Smooth muscle cell (in vitro differentiated cells): ENCODE measurements around the gene PRODH2. TPM values are rescaled to one million over a fixed set of nuclear protein-coding genes. Genes with fewer than 3 reads are reported as not detected.
"Not testable (repeated sequence)": the region's sequence is repeated elsewhere in the genome, so short reads cannot be mapped to it uniquely, and the experiment has no call there.

ENCODE experiments used
- DNase-seq: peaks from one replicate; lab custom pipeline; 2025; ENCODE audit not compliant: unreplicated experiment; lab: John Stamatoyannopoulos, UW
- H2AFZ ChIP-seq: fragments of 200-600 bp; sonication (generic); 2 replicates; pipeline ENCODE4 v1.6.0; 2016; ENCODE audit warnings: antibody characterized with exemption, low read depth, mild to moderate bottlenecking
- H3F3A ChIP-seq: fragments of 200-600 bp; sonication (generic); 2 replicates; pipeline ENCODE4 v1.6.0; 2017; ENCODE audit warnings: antibody characterized with exemption, low read depth
- H3K27ac ChIP-seq: fragments of 200-600 bp; sonication (generic); 2 replicates; pipeline ENCODE4 v1.5.1; 2016; ENCODE audit warnings: low read depth, mild to moderate bottlenecking
- H3K27me3 ChIP-seq: fragments of 200-600 bp; sonication (generic); 2 replicates; pipeline ENCODE4 v1.6.1; 2016; ENCODE audit warnings: low read depth, mild to moderate bottlenecking
- H3K36me3 ChIP-seq: fragments of 200-600 bp; sonication (generic); 2 replicates; pipeline ENCODE4 v1.5.1; 2016; ENCODE audit warnings: low read depth
- H3K4me1 ChIP-seq: fragments of 200-600 bp; sonication (generic); 2 replicates; pipeline ENCODE4 v1.5.1; 2016; ENCODE audit warnings: low read depth
- H3K4me2 ChIP-seq: fragments of 200-600 bp; sonication (generic); 2 replicates; pipeline ENCODE4 v1.6.0; 2016; ENCODE audit warnings: mild to moderate bottlenecking
- H3K4me3 ChIP-seq: fragments of 200-600 bp; sonication (generic); 2 replicates; pipeline ENCODE4 v1.5.1; 2016; ENCODE audit warnings: mild to moderate bottlenecking
- H3K79me2 ChIP-seq: fragments of 200-600 bp; sonication (generic); 2 replicates; pipeline ENCODE4 v1.6.0; 2016; ENCODE audit warnings: low read depth, mild to moderate bottlenecking
- H3K9ac ChIP-seq: fragments of 200-600 bp; sonication (generic); 2 replicates; pipeline ENCODE4 v1.6.0; 2016; ENCODE audit warnings: low read depth
- H3K9me3 ChIP-seq: fragments of 200-600 bp; sonication (generic); replicated peaks from 2 replicates; pipeline ENCODE4 v1.5.1; 2016; ENCODE audit warnings: low read depth
- H4K20me1 ChIP-seq: fragments of 200-600 bp; sonication (generic); 2 replicates; pipeline ENCODE4 v1.6.0; 2016; ENCODE audit warnings: low read depth
- WGBS: methylation state at CpG from one replicate; pipeline ENCODE4 v1.1.7; 2016; ENCODE audit warnings: low lambda C conversion rate; 5-methylcytosine and 5-hydroxymethylcytosine counted together
- polyA plus RNA-seq: library from polyadenylated mRNA; unstranded; fragments of >200 nt; fragmentation: Nextera tagmentation; extraction: Ambion mirVana; gene quantifications from 2 replicates; pipeline ENCODE4 v1.2.1, GENCODE V29; 2016
- total RNA-seq: library from RNA; depleted of rRNA; stranded (reverse); fragments of >200 nt; gene quantifications from 2 replicates; pipeline ENCODE4 v1.2.3, GENCODE V29; 2014
- TF ChIP-seq, protein P1 (sequence below): fragments of 200-600 bp; sonication (generic); IDR thresholded peaks from 2 replicates; pipeline ENCODE4 v1.5.1; 2017; ENCODE audit warnings: borderline replicate concordance, mild to moderate bottlenecking, antibody characterized with exemption; ENCODE audit not compliant: insufficient read depth, poor library complexity, severe bottlenecking

Gene PRODH2
- total and polyA plus RNA-seq, 2 experiments from 2014 or later, result not detected

DNA sequence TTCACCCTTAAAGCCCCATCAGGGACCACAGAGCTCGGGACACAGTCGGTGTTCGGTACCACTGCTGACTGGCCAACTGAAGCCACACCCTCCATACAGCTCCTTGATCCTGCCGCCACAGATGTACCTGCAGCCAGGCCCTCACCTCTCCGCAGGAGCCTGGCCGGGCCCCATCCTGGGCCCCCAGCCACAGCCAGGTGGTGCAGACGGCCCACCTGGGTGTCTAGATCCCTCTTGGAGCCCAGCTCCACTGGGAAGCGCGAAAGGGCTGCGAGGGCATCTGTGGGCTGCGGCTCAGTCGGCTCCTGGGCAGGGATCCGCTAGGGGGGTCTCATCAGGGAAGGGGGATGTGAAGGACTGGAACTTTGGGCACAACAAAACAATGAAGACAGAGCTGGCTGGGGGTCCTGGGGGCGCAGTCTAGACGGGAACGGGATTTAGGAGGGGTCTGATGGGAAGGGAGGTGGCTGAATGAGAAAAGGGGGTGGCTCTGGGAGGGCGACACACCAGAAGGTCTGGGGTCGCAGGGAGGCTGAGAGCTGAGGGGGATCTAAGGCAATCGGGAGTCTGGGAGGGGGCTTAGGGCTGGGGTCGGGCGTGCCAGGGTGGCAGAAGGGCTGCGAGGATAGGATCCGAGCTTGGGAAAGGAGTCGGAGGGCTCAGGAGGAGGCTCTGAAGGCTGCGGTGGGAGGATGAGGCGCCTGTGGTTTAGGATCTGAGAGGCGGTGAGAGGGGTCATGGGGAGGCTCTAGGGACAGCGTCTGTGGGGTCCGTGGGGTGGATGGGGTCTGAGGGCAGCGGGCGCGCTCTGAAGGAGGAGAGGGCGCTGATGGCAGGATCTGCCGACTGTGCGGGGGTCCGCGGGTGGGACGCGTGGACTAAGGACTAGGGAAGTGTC, 15.8 kb downstream of the PRODH2 start:
- H4K20me1 ChIP-seq, result no peaks in the 10 kb centered on the region
- H3F3A ChIP-seq, result no peaks in the 10 kb centered on the region
- 45% methylated on average over 23 of the region's 39 CpGs for WGBS
- peak overlapping the region; percentile 29 for H3K4me3 ChIP-seq
- H3K4me1 ChIP-seq, result peaks cover 4% of the 10 kb centered on the region
- H2AFZ ChIP-seq, result no peak overlapping the region
- TF ChIP-seq, protein P1, sequence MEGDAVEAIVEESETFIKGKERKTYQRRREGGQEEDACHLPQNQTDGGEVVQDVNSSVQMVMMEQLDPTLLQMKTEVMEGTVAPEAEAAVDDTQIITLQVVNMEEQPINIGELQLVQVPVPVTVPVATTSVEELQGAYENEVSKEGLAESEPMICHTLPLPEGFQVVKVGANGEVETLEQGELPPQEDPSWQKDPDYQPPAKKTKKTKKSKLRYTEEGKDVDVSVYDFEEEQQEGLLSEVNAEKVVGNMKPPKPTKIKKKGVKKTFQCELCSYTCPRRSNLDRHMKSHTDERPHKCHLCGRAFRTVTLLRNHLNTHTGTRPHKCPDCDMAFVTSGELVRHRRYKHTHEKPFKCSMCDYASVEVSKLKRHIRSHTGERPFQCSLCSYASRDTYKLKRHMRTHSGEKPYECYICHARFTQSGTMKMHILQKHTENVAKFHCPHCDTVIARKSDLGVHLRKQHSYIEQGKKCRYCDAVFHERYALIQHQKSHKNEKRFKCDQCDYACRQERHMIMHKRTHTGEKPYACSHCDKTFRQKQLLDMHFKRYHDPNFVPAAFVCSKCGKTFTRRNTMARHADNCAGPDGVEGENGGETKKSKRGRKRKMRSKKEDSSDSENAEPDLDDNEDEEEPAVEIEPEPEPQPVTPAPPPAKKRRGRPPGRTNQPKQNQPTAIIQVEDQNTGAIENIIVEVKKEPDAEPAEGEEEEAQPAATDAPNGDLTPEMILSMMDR, result no peak
- DNase-seq, result no peak
- no peaks in the 10 kb centered on the region for H3K79me2 ChIP-seq
- H3K36me3 ChIP-seq, result no peaks in the 10 kb centered on the region
- H3K27me3 ChIP-seq, result peaks cover 23% of the 10 kb centered on the region
- no peaks in the 10 kb centered on the region for H3K9me3 ChIP-seq
- H3K4me2 ChIP-seq, result peak overlapping the region; percentile 73
- no peak overlapping the region for H3K9ac ChIP-seq
- no peak overlapping the region for H3K27ac ChIP-seq

DNA sequence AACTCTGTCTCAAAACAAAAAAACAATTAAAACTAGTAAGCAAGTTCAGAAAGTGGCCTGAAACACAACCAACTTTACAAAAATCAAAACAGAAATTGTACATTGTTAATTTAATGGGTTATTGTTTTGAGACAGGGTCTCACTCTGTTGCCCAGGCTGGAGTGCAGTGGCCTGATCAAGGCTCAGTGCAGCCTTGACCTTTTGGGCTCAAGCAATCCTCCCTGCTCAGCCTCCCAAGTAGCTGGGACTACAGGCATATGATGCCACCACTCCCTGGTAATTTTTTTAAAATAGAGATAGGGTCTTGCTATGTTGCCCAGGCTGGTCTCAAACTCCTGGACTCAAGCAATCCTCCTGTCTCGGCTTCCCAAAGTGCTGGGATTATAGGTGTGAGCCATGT, 17.1 kb downstream of the PRODH2 start:
- H3F3A ChIP-seq, result not testable (repeated sequence)
- 95% methylated on average over 1 of the region's 1 CpG for WGBS

DNA sequence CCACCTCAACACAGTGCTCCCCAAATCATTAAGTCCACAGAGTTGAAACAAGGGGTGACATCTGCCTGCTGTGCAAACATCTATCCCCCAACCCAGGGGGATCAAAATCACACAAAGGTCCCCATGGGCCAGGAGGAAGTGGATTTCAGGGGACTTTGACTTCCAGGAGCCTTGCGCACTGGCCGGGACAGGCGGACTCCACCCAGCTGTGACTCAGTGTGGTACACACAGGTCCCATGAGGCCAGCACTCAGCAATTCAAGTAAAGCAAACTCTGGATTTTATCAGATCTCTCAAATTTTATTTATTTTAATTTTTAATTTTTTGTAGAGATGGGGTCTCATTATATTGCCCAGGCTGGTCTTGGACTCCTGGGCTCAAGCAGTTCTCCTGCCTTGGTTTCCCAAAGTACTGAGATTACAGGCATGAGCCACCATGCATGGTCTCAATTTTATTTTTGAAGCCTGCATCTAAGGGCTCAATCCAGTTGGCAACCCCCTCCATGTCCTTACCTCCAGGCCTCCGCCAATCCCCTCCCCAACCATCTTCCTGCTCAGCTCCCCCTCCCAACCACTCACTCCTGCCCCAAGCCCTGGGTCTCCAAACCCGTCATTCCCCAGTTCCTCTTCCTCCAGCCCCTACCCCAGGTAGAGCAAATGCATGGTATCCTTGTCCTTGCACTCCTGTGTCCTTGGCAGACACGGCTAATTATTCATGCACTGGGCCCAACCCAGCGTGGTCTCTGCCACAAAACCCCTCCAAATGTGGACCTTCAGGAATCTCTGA, 19.1 kb downstream of the PRODH2 start:
- Histone ChIP-seq H4K20me1 (no peaks in the 10 kb centered on the region), H3K27me3 (peaks cover 23% of the 10 kb centered on the region), H3K36me3 (no peaks in the 10 kb centered on the region), H3K4me1 (peaks cover 4% of the 10 kb centered on the region), H2AFZ (no peak overlapping the region), H3K4me2 (no peak overlapping the region), H3K9me3 (no peaks in the 10 kb centered on the region), H3K27ac (no peak overlapping the region), H3K9ac (no peak overlapping the region), H3K79me2 (no peaks in the 10 kb centered on the region), H3F3A (no peaks in the 10 kb centered on the region), H3K4me3 (no peak overlapping the region)
- TF ChIP-seq, protein P1, result no peak
- DNase-seq, result no peak
- 91% methylated on average over 7 of the region's 7 CpGs for WGBS

More for the DNA sequence above, 17.1 kb downstream of the PRODH2 start:
- H4K20me1 ChIP-seq, DNase-seq, H2AFZ ChIP-seq, H3K4me1 ChIP-seq, H3K4me2 ChIP-seq, H3K27ac ChIP-seq, H3K4me3 ChIP-seq, H3K36me3 ChIP-seq, H3K9me3 ChIP-seq, H3K79me2 ChIP-seq, H3K9ac ChIP-seq: not testable (repeated sequence)
- peaks cover 23% of the 10 kb centered on the region for H3K27me3 ChIP-seq

DNA sequence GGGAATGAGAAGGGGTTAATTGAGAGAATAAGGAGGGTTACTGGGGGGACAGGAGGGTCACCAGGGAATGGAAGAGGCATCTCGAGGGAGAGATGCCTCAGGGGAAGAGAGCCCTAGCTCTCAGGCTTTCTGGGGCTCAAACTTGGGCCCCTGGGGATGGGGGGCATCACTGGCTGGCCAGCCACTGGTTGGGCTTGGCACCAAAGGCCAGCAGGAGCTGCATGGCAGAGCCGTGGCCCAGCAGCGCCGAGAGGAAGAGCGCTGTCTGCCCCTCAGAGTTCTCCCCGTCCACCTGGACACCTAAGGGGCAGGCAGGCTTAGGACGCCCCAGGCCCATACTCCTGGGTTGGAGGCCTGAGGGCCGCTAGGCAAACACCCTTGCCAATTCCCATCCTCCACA, 19.8 kb downstream of the PRODH2 start:
- no peak overlapping the region for H3K4me2 ChIP-seq
- H3K79me2 ChIP-seq, result no peaks in the 10 kb centered on the region
- H3K9me3 ChIP-seq, result no peaks in the 10 kb centered on the region
- peaks cover 19% of the 10 kb centered on the region for H3K27me3 ChIP-seq
- 91% methylated on average over 8 of the region's 8 CpGs for WGBS
- H3K9ac ChIP-seq, result no peak overlapping the region
- H2AFZ ChIP-seq, result no peak overlapping the region
- no peak for DNase-seq
- TF ChIP-seq, protein P1, result no peak
- H3K27ac ChIP-seq, result no peak overlapping the region
- H4K20me1 ChIP-seq, result no peaks in the 10 kb centered on the region
- no peaks in the 10 kb centered on the region for H3K36me3 ChIP-seq
- H3K4me3 ChIP-seq, result no peak overlapping the region
- H3F3A ChIP-seq, result no peaks in the 10 kb centered on the region
- peaks cover 2% of the 10 kb centered on the region for H3K4me1 ChIP-seq
